Fibroblast of skin of right quadriceps (primary cell): Measurements from ENCODE around the gene MUC4.
"Not testable (repeated sequence)": the region's sequence is repeated elsewhere in the genome, so short reads cannot be mapped to it uniquely, and the experiment has no call there.

Experiments
- DNase-seq: peaks from one replicate; pipeline ENCODE4 v3.0.0-alpha.2; 2013

MUC4 gene

DNA sequence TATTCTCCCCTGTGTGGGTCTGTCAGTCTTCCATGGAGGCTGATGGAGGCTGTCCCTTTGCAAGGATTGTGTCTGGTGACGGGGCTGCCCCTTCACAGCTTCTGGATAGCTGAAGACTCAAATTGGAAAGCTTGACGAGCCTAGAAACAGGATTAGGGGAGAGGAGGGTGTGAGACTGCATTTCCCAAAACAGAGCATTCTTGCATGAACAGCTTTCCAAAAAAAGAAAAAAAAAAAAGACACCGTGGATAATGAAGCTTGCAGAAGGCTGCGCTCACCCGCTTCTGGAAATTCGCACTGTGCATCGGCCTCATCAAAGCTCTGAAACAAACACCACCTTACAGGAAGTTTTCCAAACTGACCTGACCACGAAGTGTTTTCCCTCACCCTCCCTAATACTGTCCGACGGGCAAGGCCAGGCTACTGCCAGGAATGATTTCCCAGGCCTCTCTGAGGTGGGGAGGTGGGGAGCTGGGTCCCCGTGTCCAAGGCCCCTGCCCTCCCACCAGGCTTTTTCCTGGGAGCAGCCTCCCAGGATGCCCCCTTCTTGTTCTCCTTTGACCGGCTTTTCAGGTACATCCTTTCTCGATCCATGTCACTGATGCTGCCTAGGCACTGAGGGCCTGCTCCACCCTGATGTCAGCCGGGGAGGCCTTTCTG, 24.9 kb upstream of the MUC4 start:
- no peak for DNase-seq

DNA sequence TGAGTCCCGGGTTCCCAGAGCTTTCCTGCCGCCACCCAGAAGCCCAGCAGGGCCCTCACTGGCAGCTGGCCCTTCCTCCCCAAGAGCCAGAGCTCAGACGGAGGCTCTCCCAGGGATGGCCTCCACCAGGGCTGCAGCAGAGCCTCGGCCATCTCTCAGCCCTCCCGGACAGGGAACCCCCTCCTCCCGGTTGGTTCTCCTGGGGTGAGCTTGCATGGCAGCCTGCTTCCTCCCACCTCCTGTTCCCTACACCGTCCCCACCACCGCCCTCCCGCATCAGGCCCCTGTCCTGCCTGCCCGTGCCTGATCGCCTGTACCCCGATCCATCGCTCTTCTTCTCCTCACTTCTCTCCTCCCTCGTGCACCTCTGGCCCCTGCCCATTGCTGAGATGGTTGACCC, 24.1 kb upstream of the MUC4 start:
- DNase-seq, result no peak

DNA sequence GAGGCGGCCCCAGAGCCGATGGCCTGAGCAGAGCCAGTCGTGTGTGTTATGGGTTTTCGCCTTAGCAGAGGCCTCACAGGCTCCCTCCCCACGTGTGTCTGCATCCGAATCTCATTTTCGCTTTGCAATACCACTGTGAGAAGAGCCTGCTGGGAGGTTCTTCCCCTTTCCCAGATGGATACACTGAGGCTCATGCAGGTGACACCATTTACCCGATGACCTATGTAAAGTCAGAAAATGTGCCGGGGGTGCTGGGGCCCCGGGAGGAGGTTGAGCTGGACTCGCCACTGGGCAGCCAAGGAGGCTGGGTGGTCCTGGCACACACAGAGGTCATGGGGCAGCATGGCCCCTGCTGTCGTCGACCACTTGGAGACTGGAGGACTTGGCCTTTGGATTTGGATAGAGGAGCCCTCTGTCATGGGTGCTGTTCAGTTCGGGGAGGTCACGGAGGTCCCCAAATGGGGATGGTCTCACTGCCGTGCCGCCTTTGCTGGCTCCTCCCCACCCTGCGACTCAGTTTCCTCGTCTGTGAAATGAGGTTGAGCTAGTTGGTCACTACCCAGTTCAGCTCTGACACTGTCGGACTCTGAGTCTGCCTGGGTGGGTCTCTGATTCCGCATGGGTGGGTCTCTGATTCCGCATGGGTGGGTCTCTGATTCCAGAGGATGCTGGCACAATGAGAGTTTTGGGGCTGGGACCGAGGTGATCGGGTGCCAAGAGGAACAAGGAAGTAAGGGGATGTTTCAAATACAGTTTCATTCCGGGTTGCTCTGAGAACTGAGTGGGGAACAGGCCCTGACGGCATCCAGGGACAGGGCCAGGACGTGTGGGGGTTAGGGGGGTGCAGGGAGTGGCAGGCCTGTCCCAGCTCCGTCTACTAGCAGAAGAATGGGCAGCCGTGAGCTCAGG, 23.2 kb upstream of the MUC4 start:
- no peak for DNase-seq

DNA sequence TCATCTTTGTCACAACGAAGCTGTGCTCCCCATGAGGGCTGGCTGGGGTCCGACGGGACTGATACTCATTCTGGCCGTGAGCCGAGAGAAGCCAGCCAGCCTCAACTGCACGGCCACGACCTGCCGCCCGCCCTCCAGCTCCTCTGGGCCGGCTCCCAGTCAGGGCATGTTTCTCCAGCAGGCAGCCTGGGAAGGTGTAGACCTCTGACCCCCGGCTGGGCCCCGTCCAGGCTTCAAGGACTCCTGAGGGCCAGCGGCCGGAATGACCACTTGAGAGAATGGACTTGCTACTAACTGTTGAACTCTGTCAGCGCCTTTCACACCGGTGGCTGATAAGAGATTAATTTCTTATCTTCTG, 18.1 kb upstream of the MUC4 start:
- DNase-seq, result no peak

DNA sequence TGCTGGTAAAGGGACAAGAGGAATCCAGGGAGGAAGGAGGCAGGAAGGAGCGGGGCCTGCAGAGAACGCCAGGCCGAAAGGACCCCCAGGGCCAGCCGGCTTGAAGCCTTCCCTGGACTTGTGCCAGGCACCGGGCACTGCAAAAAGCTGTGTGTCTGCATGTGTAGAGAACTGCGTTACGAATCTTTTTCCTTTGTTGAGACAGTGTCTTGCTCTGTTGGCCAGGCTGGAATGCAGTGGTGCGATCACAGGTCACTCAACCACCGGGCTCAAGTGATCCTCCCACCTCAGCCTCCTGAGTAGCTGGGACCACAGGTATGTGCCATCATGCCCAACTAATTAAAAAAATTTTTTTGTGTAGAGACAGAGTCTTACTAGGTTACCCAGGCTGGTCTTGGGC, 17.0 kb upstream of the MUC4 start:
- no peak for DNase-seq

DNA sequence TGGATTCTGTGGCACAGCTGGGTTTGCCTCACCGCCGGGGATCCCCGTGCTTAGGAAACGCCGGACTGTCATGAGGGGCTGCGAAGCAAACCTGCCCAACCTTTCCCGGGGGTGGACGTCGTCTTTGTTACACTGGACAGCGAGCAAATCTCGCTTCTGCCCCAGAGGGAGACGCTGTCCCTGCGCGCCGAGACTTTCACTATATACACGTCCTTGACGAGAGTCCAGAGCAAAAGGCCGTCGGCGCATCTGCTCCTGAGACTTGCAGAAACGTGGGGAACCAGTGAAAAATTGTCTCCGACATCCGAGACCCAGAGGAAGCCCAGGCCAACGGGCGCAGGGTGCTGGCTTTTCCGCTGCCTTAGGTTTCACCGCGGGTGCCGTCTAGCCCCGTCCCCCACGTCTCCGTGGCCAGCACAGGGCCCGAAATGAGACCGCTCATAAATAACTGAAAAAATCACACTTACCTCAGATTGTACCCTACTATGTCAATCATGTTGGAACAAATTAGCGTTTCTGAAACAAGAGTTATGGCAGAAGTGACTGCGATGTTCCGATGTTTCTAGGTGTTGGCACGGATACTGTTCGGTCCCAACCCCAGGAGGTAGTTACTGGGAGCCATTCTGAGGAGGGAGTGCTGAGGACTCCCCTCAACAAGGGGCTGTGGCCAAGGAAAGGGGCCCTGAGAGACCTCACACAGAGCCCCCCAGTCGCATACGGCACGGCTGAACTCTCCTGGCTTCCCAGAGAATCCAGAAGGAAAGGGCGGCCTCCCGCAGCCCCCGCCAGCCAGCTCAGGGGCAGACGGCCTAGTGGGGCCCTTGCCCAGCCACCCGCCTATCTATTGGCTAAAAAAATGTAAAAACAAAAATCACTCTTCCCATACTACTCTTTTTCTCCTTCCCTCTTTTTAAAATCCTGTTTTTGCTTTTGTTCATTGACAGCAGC, 14.4 kb upstream of the MUC4 start:
- no peak for DNase-seq

DNA sequence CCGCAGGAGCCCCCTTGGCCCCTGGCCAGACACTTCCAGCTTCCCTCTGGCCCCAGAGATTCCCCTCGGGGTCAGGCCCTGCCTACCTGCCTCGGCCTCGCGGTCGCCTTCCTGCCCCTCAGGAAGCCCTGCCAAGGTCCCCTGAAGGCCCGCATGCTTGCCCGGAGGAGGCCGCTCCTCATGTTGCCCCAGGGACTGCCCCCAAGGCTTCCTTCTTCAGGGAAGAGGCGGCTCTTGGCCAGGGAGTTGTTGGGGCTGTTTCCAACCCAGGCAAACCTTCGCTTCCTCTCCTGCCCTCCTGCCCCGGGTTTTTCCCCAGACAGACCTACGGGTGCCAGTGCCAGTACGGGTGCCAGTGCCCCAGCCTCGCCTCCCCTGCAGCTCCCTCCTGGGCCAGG, 13.5 kb upstream of the MUC4 start:
- no peak for DNase-seq

DNA sequence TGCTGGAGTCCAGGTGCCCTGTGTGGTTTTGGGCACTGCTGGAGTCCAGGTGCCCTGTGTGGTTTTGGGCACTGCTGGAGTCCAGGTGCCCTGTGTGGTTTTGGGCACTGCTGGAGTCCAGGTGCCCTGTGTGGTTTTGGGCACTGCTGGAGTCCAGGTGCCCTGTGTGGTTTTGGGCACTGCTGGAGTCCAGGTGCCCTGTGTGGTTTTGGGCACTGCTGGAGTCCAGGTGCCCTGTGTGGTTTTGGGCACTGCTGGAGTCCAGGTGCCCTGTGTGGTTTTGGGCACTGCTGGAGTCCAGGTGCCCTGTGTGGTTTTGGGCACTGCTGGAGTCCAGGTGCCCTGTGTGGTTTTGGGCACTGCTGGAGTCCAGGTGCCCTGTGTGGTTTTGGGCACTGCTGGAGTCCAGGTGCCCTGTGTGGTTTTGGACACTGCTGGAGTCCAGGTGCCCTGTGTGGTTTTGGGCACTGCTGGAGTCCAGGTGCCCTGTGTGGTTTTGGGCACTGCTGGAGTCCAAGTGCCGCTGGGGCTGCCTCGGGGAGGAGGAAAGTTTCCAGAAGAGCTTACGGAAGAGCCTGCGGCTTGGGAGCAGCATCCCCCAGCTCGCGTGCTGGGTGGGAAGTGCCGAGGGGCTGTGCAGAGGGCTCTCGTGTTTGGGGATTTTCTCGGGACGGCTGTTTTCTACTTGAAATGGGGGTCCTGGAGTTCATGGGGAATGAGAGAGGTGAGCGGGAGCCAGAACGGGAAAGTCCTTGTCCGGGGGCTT, 12.9 kb upstream of the MUC4 start:
- DNase-seq, result not testable (repeated sequence)

DNA sequence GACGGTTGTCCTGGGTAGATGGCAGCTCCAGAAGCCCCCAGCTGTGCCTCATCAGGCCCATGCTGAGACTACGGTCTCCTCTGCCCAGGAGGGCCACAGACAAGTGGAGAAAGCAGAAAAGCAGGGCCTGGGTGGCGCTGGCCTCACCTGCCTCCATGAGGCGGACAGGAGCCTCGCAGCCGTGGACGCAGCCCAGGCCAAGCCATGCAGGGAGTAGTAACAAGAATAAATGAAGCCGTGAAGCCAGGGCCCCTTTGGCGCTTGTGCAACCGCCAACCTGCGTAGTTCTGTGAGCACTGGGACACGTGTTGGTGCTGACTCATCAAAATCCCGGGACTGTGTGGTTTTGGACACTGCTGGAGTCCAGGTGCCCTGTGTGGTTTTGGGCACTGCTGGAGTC, 12.3 kb upstream of the MUC4 start:
- DNase-seq, result no peak

DNA sequence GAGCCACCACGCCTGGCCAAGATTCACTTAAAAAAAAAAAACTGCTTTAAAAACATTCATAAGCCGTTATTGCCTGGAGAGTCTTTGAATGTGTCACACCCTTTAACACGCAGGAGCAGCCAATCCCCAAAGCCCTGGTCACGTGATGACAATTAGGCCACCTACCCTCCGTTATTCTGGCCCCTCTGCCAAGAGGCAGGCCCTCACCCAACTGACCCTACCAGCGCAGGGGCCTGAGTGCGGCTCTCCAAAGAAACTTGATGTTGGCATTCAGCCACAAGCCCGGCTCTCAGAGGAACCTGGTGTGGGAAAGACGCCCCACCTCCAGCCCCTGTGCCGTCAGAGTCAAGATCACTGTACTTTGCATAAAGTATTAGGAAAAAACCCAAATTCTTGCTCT, 11.6 kb upstream of the MUC4 start:
- no peak for DNase-seq

DNA sequence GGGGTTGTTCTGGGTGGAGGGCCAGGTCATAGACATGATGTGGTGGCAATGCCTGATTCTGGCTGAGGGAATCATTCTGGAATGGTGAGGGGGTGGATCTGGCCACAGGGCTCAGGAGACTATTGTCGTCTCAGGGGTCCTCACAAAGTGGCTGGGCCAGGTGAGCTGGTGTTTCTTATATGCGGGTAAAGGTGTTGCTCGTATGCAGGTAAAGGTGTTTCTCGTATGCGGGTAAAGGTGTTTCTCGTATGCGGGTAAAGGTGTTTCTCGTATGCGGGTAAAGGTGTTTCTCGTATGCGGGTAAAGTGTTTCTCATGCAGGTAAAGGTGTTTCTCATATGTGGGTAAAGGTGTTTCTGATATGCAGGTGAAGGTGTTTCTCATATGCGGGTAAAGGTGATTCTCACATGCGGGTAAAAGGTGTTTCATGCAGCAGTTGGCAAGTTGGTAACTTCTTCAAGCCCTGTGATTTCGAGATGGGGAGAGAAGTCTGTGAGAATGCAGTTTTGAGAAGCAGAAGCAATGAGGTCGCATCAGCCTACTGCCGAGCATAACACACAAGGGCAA, 10.5 kb upstream of the MUC4 start:
- DNase-seq, result no peak

DNA sequence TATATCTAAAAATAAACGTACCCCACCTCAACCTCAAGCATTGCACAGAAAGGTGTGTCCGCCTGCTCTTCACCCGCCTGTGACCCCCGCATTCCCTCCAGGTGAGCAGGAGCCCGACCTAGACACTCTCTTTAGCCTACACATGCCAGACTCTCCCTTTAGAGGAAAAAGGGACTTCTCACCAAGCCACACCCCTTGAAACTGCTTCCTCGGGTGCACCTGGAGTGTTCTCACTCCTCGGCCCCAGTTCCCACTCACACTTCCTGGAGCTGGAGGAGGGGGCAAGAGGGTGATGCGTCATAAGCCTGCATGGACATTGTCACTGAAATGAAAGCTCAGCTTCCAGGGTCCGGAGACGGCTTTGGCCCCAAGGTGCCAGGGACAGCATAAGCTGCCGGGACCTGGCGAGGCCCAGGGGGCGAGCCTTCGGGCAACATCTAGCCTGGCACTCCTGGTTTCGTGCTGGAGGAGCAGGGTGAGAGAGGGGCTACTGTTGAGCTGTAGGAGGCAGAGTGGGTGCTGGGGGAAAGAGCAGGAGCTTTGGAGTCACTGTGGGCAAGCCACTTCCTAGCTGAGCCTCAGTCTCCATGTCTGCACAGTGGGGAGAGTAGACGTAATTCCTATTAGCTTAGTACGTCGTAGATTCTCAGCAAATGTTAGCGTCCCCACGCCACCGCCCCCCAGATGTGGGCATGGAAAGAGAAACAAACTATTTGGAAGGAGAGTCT, 9.8 kb upstream of the MUC4 start:
- DNase-seq, result no peak

DNA sequence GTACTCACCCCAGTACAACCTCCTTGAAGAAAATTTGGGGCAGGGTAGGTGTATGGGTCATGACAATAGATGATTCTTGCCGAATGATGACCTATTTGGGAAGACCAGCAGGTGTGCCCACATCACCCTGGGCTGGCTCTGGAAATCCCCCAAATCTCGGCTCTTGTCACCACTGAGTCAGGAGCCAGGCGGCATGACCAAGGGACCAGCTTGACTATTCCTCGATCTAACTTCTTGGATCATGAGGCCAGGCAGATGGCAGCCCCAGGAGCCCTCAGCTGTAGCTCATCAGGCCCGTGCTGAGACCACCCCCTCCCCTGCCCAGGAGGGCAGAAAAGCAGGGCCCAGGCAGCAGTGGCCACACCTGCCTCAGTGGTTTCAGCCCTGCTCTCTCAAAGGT, 9.2 kb upstream of the MUC4 start:
- no peak for DNase-seq

DNA sequence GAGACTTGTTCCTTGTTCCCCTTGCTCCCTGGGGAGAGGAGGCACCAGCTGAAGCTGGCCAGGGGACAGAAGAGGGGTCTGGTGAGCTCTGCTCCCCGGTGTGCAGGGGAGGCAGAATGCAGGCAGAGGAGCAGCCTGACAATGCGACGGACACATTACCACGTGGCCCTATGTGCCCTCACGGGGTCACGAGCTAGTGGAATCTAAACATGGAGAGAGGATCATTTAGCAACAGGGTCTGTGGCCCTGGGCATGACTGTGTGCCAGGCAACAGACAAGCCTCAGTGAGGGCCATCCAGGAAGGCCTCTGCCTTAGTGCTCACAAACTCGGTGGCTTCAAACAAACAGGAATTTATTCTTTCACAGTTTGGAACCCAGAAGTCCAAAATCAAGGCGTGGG, 8.5 kb upstream of the MUC4 start:
- no peak for DNase-seq

DNA sequence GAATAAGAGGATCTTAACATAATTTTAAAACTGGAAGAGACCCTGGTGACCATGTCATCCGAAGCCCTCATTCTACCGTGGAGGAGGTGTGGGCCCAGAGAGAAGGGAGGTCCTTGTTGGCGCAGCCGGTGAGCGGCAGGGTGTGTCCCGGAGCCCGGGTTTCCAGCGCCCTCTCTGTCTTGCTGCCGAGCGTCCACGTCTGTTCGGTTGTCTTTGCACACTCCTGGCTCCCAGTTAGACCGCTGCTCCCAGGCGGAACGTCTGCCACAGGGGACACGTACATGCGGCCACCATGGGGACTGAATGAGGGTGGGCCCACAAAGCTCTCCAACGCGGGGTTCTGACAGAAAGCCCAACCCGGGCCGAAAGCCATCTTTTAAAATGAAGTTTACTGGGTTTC, 6.6 kb upstream of the MUC4 start:
- DNase-seq, result no peak

DNA sequence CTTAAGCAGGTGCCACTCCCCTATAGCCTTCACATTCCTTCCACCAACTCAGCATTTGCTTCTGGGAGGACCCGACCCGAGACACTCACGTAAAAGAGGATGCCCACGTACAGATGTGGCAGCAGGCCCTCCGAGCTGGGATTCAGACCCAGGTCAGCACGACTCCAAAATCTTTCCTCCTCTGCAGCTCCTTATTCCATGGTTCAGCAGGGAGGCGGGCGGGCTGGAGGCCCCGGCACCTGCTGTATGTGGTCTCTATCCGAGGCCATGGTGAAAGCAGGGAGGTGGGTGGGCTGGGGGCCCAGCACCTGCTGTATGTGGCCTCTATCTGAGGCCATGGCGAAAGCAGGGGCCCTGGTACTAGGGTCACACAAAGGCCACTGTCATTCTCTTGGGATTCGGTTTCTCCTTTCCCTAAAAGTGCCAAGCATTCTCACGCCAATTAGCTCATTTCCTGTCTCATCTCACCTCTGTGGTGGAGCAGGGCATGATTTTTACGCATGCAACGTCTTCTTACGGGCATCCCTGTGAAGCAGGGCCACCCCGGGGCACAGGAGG, 5.9 kb upstream of the MUC4 start:
- no peak for DNase-seq

DNA sequence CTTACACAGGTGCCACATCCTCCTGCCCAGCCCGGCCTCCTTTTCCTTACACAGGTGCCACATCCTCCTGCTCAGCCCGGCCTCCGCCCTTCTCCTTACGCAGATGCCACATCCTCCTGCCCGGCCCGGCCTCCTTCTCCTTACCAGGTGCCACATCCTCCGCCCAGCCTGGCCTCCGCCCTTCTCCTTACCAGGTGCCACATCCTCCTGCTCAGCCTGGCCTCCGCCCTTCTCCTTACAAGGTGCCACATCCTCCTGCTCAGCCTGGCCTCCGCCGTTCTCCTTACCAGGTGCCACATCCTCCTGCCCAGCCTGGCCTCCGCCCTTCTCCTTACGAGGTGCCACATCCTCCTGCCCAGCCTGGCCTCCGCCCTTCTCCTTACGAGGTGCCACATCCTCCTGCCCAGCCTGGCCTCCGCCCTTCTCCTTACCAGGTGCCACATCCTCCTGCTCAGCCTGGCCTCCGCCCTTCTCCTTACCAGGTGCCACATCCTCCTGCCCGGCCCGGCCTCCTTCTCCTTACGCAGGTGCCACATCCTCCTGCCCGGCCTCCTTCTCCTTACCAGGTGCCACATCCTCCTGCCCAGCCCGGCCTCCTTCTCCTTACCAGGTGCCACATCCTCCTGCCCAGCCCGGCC, 4.7 kb upstream of the MUC4 start:
- not testable (repeated sequence) for DNase-seq

DNA sequence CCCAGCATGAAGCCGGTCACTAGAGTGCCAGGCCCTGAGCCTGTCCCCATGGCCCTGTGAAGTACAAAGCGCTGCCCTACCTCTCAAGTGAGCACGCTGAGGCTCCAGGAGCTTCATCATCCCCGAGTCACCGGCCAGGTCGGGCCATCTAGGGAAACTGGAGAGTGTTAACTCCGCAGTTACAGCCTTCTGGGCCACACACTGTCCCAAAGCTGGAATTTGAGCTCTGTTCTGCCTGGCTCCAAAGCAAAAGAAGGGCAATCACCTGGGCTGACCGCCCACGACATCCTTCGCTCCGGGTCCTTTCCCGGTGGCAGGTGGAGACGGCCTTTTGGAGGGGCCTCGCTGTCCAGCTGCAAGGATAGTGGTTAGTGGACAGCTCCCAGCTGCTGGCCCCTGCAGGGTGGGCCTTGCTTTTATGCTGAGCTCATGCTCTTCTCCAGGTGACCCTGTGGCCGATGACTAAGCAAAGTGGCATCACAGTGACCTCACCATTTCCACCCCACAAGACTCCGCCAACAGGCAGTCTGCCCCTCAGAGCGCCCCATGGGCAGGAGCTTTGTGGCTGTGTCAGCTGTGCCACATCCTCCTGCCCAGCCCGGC, 3.5 kb upstream of the MUC4 start:
- DNase-seq, result no peak

DNA sequence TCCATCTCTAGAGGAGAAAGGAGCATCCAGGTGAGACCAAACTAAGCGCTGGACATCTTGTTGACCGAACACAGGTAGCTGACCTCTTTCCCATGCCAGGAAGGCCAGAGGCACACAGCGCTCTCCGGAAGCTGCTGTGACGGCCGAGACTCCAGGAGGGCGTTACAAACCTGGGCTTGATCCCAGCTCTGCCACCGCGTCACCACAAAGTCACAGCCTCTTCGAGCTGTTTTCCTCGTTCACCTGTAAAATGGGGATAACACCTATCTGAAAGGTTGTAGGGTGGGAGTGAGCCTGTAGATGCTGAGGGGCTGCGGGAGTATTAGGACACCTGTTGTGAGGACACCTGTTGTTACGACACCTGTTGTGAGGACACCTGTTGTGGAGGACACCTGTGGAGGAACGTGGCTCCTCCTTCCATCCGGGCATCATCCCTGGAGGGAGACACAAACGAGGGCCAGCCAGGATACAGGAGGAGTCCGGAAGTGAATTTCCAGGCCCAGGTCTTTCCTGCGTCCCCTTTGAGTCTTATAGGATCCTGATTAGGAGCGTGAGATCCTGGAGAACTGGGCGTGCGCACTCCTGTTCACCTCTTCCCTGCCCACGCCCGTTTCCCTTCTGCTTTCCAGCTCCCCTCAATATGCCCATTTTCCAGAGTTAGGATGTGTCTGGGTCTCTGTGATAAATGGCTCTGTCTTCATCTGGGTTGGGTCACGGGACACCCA, 2.3 kb upstream of the MUC4 start:
- DNase-seq, result no peak

DNA sequence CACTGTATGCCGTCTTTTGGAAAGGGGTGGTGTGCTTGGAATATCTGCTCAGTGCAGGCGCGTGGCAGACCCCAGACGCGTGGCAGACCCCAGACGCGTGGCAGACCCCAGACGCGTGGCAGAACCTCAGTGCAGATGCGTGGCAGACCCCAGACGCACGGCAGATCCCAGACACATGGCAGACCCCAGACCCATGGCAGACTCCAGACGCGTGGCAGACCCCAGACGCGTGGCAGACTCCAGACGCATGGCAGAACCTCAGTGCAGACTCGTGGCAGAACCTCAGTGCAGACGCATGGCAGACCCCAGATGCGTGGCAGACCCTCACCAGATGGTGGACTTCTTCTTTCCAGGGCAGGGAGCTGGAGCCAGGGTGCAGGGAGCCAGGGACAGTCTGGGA, 637 bp upstream of the MUC4 start:
- DNase-seq, result no peak
